Keratinocyte (primary cell): ENCODE measurements around the gene UGT2A2. TPM values are rescaled to one million over a fixed set of nuclear protein-coding genes. Genes with fewer than 3 reads are reported as not detected.

Experiments used
- DNase-seq: peaks from one replicate; pipeline ENCODE4 v3.0.0-alpha.2; 2011; ENCODE audit warnings: low read depth, missing footprints, low spot score
- FAIRE-seq: peaks from 2 replicates; lab custom pipeline; 2011; peaks lifted over from hg19 to GRCh38; lab: Jason Lieb, UNC
- H2AFZ ChIP-seq: 2 replicates; pipeline ENCODE4 v1.6.0; 2012; ENCODE audit warnings: low read length, control low read depth, inconsistent platforms; ENCODE audit not compliant: control insufficient read depth
- H3K27ac ChIP-seq: 2 replicates; pipeline ENCODE4 v1.5.1; 2011; ENCODE audit warnings: low read length; ENCODE audit not compliant: control insufficient read depth, insufficient read depth
- H3K27me3 ChIP-seq: 3 replicates; pipeline ENCODE4 v1.6.0; 2011; ENCODE audit warnings: low read length; ENCODE audit not compliant: control insufficient read depth, insufficient read depth; ENCODE audit errors: extremely low read depth
- H3K36me3 ChIP-seq, 2 experiments: 2 replicates in 1 of 2; 3 replicates in 1 of 2; pipeline ENCODE4 v1.5.1; 2011; ENCODE audit warnings: low read length in 2 of 2, mild to moderate bottlenecking in 1 of 2; ENCODE audit not compliant: control insufficient read depth in 2 of 2, insufficient read depth in 2 of 2; ENCODE audit errors: extremely low read depth in 1 of 2
- H3K4me1 ChIP-seq: 3 replicates; pipeline ENCODE4 v1.5.1; 2011; ENCODE audit warnings: low read length; ENCODE audit not compliant: control insufficient read depth, insufficient read depth; ENCODE audit errors: extremely low read depth
- H3K4me2 ChIP-seq: 3 replicates; pipeline ENCODE4 v1.6.0; 2011; ENCODE audit warnings: low read depth, low read length; ENCODE audit not compliant: control insufficient read depth, insufficient read depth; ENCODE audit errors: extremely low read depth
- H3K4me3 ChIP-seq, 3 experiments: fragments of 200-600 bp in 1 of 3; sonication (generic) in 1 of 3; 2 replicates in 2 of 3; 3 replicates in 1 of 3; pipeline ENCODE4 v1.5.1; 2011 to 2016; ENCODE audit warnings: low read length in 3 of 3, mild to moderate bottlenecking in 3 of 3, control low read depth in 2 of 3, inconsistent platforms in 1 of 3, low read depth in 1 of 3, mixed read lengths in 1 of 3, mixed run types in 1 of 3, moderate library complexity in 1 of 3; ENCODE audit not compliant: control insufficient read depth in 2 of 3, insufficient read depth in 2 of 3; ENCODE audit errors: extremely low read depth in 1 of 3
- H3K79me2 ChIP-seq: 2 replicates; pipeline ENCODE4 v1.6.0; 2012; ENCODE audit warnings: low read length; ENCODE audit not compliant: control insufficient read depth, insufficient read depth
- H3K9ac ChIP-seq: 3 replicates; pipeline ENCODE4 v1.6.0; 2011; ENCODE audit warnings: low read length; ENCODE audit not compliant: control insufficient read depth, insufficient read depth; ENCODE audit errors: extremely low read depth
- H3K9me1 ChIP-seq: 3 replicates; pipeline ENCODE4 v1.6.0; 2011; ENCODE audit warnings: low read length; ENCODE audit not compliant: control insufficient read depth, insufficient read depth; ENCODE audit errors: extremely low read depth
- H3K9me3 ChIP-seq: 2 replicates; pipeline ENCODE4 v1.5.1; 2012; ENCODE audit warnings: low read depth, low read length; ENCODE audit not compliant: control insufficient read depth
- H4K20me1 ChIP-seq: 3 replicates; pipeline ENCODE4 v1.6.0; 2011; ENCODE audit warnings: low read length; ENCODE audit not compliant: control insufficient read depth, insufficient read depth; ENCODE audit errors: extremely low read depth
- CTCF ChIP-seq, 3 experiments: IDR thresholded peaks in 1 of 3; conservative IDR thresholded peaks in 1 of 3; optimal IDR thresholded peaks in 1 of 3; 2 replicates in 2 of 3; 3 replicates in 1 of 3; pipeline versions ENCODE3 to v1.5.1; 2011; ENCODE audit warnings: low read length in 3 of 3, mild to moderate bottlenecking in 3 of 3, moderate library complexity in 2 of 3, control low read depth in 1 of 3, inconsistent platforms in 1 of 3; ENCODE audit not compliant: insufficient read depth in 2 of 3; ENCODE audit errors: extremely low read depth in 1 of 3
- EZH2 ChIP-seq: IDR thresholded peaks from one replicate; pipeline ENCODE4 v1.6.1; 2012; ENCODE audit warnings: inconsistent platforms, mild to moderate bottlenecking, low read length, moderate library complexity
- dilution Hi-C: fragments of 300-500 bp; cut with MboI; formaldehyde crosslinking; loops from one replicate; pipeline ENCODE4 v1.7.0; 2020; ENCODE audit warnings: low sequenced_read_pairs; ENCODE audit not compliant: extremely low pct_ligation_motif_present
- polyA plus RNA-seq, 5 experiments: library from polyadenylated mRNA; depleted of rRNA in 3 of 5; stranded (reverse) in 3 of 5; stranded (forward) in 1 of 5; unstranded in 1 of 5; fragments of >200 nt; gene quantifications; 1 replicate in 1 of 5; 2 replicates in 3 of 5; 3 replicates in 1 of 5; pipeline versions ENCODE4 v1.2.1 to v1.2.3, GENCODE V29; 2011 to 2012; ENCODE audit warnings: missing spikeins in 2 of 5, low read depth in 1 of 5, low replicate concordance in 1 of 5

UGT2A2 gene
- polyA plus RNA-seq, 1 donor (not counting 4 experiments of a cell fraction or from before 2014, with no cell fraction given), result not detected

GRCh38 chr4:69584135-69584534, 55.3 kb downstream of the UGT2A2 start:
- Histone ChIP-seq H3K4me1 (no peaks in the 10 kb centered on the region), H3K27ac (no peak overlapping the region), H3K9me3 (no peaks in the 10 kb centered on the region), H3K4me3 (no peak overlapping the region), H3K27me3 (no peaks in the 10 kb centered on the region), H3K36me3 (no peaks in the 10 kb centered on the region), H3K4me2 (no peak overlapping the region), H4K20me1 (no peaks in the 10 kb centered on the region), H2AFZ (no peak overlapping the region), H3K9me1 (no peaks in the 10 kb centered on the region), H3K9ac (no peak overlapping the region), H3K79me2 (no peaks in the 10 kb centered on the region)
- DNase-seq (no peak), FAIRE-seq (no peak)
- no peak for TF ChIP-seq CTCF (optimal IDR thresholded peaks at IDR 0.05 in 1 of 3, IDR thresholded peaks at IDR 0.05 in 1 of 3, conservative IDR thresholded peaks at IDR 0.05 in 1 of 3; ENCODE audit: extremely low read depth in 1 of 3, insufficient read depth in 2 of 3, low read length in 3 of 3)
- no peak for TF ChIP-seq EZH2
- dilution Hi-C loops, result no loop called here

- Histone ChIP-seq H3K79me2 (no peaks in the 10 kb centered on the region), H3K4me1 (no peaks in the 10 kb centered on the region), H4K20me1 (no peaks in the 10 kb centered on the region), H3K4me2 (no peak overlapping the region), H3K9ac (no peak overlapping the region), H3K36me3 (no peaks in the 10 kb centered on the region), H2AFZ (no peak overlapping the region), H3K9me1 (no peaks in the 10 kb centered on the region), H3K27me3 (no peaks in the 10 kb centered on the region), H3K4me3 (no peak overlapping the region), H3K27ac (no peak overlapping the region), H3K9me3 (no peaks in the 10 kb centered on the region)
- no peak for TF ChIP-seq EZH2
- no peak for TF ChIP-seq CTCF (optimal IDR thresholded peaks at IDR 0.05 in 1 of 3, IDR thresholded peaks at IDR 0.05 in 1 of 3, conservative IDR thresholded peaks at IDR 0.05 in 1 of 3; ENCODE audit: extremely low read depth in 1 of 3, insufficient read depth in 2 of 3, low read length in 3 of 3)
- DNase-seq (no peak), FAIRE-seq (no peak)
- dilution Hi-C loops, result no loop called here
These were observed 55.9 kb downstream of the UGT2A2 start for GRCh38 chr4:69583543-69583942.
